Measurements from ENCODE around the gene THAP12.

Gene THAP12

GRCh38 chr11:76376746-76377558, 4.0 kb downstream of the THAP12 start:
- DNase-seq = no peak

- DNase-seq = no peak
Observed at GRCh38 chr11:76371170-76371569, 9.8 kb downstream of the THAP12 start.

- DNase-seq = no peak
Observed at GRCh38 chr11:76369406-76369805, 11.5 kb downstream of the THAP12 start.

- no peak for DNase-seq
Observed at GRCh38 chr11:76368490-76368889, 12.4 kb downstream of the THAP12 start.

GRCh38 chr11:76365038-76365679, 15.8 kb downstream of the THAP12 start:
- DNase-seq = no peak

- DNase-seq = no peak
Observed at GRCh38 chr11:76362716-76363115, 18.2 kb downstream of the THAP12 start.

GRCh38 chr11:76361776-76362175, 19.2 kb downstream of the THAP12 start:
- no peak for DNase-seq

- no peak for DNase-seq
Observed at GRCh38 chr11:76361374-76361773, 19.6 kb downstream of the THAP12 start.

GRCh38 chr11:76355172-76355571, 25.8 kb downstream of the THAP12 start:
- peak in 1 of 2 donors; percentile 43 for DNase-seq

GRCh38 chr11:76348348-76348747, 32.6 kb downstream of the THAP12 start:
- DNase-seq = no peak

- no peak for DNase-seq
Observed at GRCh38 chr11:76347466-76347865, 33.5 kb downstream of the THAP12 start.

GRCh38 chr11:76339221-76339620, 41.7 kb downstream of the THAP12 start:
- no peak for DNase-seq

- DNase-seq = no peak
Observed at GRCh38 chr11:76337923-76338322, 43.0 kb downstream of the THAP12 start.

- DNase-seq = no peak
Observed at GRCh38 chr11:76337469-76337868, 43.5 kb downstream of the THAP12 start.

GRCh38 chr11:76336597-76336996, 44.3 kb downstream of the THAP12 start:
- DNase-seq = no peak

- no peak for DNase-seq
Observed at GRCh38 chr11:76335842-76336241, 45.1 kb downstream of the THAP12 start.

- DNase-seq = no peak
Observed at GRCh38 chr11:76334826-76335389, 46.0 kb downstream of the THAP12 start.

- DNase-seq = no peak
Observed at GRCh38 chr11:76330651-76331050, 50.3 kb downstream of the THAP12 start.

GRCh38 chr11:76329983-76330382, 50.9 kb downstream of the THAP12 start:
- no peak for DNase-seq

- DNase-seq = no peak
Observed at GRCh38 chr11:76329084-76329648, 51.8 kb downstream of the THAP12 start.

GRCh38 chr11:76327756-76328388, 53.1 kb downstream of the THAP12 start:
- no peak for DNase-seq

GRCh38 chr11:76327202-76327601, 53.7 kb downstream of the THAP12 start:
- DNase-seq = no peak

GRCh38 chr11:76325185-76325584, 55.7 kb downstream of the THAP12 start:
- no peak for DNase-seq
